ENCODE results near the gene BBC3.

GRCh38 chr19:47260476-47260875 lies 29.5 kb upstream of the BBC3 start:
- no peak for TF ChIP-seq CTCF (IDR thresholded peaks at IDR 0.05; ENCODE audit: insufficient read depth, low read depth, low read length)
- TF ChIP-seq EZH2 (IDR thresholded peaks at IDR 0.05; ENCODE audit: insufficient read depth, low read length): no peak
